Measurements from ENCODE around the gene TFAP2A.

TFAP2A gene

DNA sequence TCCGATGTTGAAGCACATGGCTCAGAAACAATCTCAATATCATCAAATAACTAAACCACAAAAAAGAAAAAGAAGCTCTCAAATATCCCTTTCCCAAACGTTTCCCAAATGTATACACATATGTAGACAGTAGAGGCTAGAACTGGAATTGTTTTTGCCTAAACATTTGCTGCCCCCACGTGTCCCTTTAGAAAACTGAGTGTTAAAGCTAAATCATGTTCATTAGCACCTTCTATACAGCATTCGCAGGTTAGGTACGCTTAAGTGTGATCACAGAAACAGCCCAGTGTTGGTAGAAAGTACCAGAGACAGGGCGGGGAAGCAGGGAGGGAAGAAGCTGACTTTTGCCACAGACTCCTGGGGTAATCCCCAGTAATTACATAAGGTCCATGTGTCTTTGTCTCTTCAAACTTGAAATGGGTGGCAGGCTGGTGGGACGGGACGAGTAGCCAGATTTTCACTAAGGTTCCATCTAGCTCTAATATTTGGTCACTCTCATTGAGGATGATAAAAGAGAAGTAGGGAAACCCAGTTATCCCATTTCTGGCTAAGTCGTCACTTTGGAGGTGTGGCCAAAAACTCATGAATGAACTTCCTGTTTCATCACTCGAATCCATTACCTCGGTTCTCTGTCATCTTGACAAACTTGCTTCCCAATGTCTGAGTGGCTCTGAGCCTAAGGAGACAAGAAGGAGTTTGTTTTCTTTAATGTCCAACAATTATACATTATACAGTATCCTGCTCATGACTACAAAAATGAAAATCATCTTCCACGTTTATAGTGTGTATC lies 15.0 kb upstream of the TFAP2A start:
- in situ Hi-C loops (cut with MboI; ENCODE audit: low sequenced_read_pairs): loop anchor here (25.0 kb wide), 2 partner anchors 893 to 1443 kb away; no protein-coding TSS in a partner anchor

DNA sequence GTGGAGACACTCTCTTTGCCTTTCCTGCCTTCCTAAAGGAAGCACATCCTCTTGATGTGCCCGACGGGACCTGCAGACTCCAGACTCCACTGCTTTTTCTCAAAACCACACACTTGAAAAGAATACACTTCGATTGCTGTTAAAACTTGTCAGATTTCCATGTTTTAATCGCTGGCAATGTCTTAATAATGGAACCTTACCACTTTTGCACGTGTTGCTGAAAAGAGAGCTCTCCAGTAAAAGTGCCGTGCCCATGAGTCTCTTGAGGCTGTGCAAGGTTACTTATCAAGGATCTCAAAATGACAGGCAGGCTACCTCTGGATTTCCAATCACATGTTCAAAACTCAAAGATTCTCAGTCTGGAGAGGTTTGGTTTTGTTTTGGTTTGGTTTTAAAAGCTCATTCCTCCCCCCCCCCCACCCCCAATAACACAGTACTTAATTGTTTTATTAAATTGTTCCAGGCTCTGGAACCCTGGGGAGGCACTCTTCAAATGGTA lies 12.0 kb upstream of the TFAP2A start:
- in situ Hi-C loops (cut with MboI; ENCODE audit: low sequenced_read_pairs): loop anchor here (25.0 kb wide), 2 partner anchors 890 to 1440 kb away; no protein-coding TSS in a partner anchor

DNA sequence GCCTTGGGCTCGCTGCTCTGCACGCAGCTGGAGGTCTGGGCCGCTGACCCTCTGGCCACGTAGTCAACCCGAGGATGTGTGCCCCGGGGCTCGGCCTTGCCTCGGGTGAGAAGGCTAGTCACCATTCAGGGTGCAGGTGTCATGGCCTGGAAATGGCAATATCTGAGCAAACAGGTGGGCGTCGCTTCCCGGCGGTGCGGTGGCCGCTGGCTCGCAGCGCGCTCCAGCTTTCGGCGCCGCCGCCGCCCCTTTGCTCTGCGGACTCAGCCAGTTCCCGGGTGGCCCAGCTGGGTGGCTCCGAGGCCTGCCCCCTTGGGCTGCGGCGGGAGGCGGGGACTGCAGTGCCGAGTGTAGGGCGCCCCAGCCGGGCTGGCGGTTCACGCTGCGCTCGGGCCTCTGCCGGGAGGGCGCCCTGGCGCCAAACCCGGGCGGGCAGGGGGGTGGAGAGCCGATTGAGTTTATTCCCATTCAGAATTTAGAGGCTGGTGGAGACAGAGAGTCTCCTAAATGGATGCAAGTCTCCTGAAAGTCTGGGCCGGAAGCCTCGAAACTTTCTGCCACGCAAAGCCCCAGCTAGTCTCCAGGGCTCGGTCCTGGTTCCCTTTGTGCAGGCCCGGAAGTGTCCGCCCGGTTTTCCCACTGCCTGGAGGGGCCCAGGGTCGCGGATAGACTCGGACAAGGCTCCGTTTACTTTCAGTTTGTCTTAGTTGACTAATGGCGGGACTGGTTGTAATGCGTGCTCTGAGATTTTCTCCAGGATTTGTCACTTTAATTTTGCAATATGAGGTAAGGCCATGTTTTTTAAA lies 11.3 kb upstream of the TFAP2A start:
- in situ Hi-C loops (cut with MboI; ENCODE audit: low sequenced_read_pairs): loop anchor here (25.0 kb wide), 2 partner anchors 889 to 1439 kb away; no protein-coding TSS in a partner anchor

DNA sequence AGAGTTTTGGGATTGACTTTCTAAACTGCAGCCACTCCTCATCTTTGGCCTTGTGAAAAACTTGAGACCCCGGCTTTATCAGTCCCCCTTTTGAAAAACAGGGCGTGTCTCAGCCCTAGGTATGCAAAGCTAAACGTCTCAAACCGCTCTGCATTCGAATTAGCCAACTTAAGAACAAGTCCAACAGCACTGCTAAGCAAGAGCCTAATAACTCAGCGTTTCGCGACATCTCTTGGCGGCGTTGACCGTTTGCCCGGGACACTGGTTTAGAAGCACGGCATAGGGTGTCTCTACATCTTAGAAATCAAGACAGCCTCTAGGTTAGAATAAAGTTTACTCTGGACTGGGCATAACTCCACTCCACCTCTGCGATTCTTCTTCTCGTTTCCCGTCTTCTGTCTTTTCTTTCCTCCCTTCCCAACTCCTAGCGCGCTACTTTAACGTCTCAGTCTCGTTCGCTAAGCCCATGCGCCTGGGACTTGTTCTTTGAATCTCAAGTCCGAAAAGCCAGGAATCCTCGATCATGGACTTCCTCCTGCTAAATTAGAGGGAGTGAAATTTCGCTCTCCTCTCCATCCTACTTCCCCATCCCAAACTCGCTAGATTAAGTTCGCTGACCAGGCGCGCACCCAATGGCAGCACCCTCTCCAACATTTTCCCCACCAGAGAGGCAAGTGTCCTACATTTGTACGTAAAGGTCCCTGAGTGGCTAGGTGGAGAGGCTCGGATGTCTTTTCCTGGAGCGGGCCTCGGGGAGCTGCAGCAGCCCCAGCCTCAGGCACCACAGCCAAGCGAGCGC lies 10.5 kb upstream of the TFAP2A start:
- in situ Hi-C loops (cut with MboI; ENCODE audit: low sequenced_read_pairs): loop anchor here (25.0 kb wide), 2 partner anchors 888 to 1438 kb away; no protein-coding TSS in a partner anchor

DNA sequence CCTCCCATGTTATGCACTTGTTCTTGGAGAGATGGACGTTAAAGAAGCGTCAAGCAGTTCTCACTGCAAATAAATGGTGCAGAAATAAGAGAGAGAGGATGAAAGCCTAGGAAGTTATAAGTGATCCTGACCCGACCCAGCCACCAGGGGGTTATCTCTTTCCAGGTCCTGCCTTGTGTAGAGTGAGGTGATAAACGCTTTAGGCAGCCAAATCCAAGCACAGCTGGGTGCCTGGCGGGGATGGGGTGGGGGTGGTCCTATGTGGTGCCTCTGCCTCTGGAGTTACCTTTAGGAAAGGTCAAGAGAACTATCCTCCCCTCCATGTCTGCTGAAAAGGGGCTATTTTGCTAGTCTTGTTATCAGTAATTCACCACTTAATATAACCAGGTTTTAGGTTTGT lies 9.2 kb upstream of the TFAP2A start:
- in situ Hi-C loops (cut with MboI; ENCODE audit: low sequenced_read_pairs): no loop called here

DNA sequence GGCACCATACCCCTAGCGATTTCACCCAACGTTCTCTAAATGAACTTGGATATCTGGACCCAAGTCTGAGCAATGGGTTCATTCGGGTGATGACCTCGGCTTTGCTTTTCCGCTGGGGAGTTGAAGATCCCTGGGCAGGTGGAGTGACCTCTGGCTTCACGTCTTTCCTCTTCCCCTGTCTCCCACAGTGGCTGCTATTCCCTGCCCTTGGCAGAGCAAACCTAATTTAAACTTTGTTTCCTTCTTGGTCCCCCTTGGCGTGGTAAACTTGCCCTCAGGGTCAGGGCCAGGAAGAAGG lies 7.8 kb upstream of the TFAP2A start:
- in situ Hi-C loops (cut with MboI; ENCODE audit: low sequenced_read_pairs): no loop called here

DNA sequence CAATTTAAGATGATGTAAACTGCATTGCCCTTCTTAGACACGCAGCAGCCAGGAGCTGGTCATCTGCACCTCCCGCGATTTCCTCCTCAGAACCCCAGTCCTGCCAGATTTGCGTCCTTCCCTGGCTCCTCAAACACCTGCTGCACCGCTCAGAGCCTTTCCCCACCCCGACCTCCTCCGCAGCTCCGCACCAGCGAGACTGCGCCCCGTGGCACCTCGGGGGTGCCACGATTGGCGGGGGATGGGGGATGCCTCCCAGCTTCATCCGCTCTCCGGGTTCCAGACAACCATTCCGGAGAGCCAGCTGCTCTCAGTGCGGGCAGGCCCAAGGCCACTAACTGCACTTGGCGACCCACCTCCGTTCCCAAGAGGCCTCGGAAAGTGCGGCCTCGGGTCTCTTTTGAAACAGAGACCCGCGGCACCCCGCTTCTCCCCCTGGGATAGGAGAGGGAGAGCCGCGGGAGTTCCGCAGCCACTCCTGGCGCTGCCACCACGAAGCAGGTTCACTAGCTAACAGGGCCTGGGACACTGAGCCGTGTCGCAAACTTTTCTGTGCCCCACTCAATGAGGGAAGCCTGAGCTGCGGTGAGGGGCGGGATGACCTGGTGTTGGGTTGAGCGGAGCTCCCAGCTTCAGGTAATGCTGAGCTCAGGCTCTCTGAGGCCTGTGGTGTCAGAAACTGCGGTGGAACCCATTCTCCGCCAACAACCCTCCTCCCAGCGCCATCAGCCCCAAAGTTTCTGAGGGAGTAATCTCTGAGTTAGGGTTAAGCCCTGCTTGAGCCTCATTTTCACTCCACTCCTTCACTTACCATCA lies 7.3 kb upstream of the TFAP2A start:
- in situ Hi-C loops (cut with MboI; ENCODE audit: low sequenced_read_pairs): no loop called here

DNA sequence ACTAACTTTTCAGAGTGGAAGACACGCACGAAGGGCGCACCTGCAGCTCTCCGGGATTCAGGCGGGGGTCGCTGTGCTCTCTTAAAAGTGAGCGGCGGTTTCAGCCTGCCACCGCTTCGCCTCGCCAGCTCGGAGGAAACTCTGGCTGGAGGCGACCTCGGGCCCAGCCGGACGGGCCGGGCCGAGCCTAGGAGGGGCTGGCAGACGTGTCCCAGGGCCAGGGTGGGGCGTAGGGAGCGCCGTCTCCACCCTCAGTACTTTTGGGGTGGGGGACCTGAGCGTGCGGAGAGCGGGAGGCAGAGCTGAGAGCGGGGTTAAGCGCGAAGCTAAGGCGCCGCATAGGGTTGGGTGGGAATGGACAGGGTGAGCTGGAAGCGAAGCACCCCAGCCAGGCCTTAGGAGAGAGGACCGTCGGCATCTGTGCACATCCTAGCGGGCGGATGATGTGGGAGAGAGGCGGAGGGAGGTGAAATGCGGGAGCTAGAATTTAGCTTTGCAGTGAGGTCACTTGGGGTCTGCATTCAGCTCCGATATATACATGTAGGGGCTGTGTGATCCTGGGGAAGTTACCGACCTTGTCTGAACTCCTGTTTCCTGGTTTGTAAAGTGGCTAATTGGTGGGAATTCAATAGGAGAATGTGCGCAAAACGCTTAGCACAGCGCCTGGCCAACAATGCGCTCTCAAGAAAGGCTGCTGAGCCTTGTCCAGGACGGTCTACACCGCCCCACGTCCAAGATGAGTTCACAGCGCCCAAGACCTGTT lies 6.5 kb upstream of the TFAP2A start:
- in situ Hi-C loops (cut with MboI; ENCODE audit: low sequenced_read_pairs): no loop called here

DNA sequence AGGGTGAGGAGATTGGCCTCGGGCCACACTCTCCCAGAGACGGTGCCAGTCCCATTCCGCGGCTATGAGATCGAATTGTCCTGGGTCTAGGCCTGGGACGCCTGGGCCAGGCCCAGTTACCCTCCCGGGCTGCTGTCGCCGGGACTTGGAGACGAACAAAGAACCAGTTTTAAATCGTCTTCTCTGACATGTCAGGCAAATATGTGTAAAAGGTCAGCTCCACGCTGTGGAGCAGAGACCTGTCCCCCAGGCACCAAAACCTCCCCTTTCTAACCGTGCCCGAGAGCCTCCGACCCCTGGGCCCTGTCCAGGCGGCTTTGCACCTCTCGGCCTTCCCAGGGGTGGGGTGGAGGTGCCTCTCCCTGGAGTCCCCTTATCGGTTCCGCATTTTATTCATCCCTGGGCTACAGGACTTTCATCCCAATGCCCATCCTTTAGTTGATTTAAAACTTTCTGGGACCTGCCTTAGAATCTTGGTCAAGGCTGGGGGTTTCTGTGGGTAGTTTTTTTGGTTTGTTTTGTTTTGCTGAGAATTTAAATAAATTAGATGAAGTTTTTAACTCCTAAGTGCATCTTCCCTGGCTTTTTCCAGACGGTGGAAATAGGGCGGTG lies 5.8 kb upstream of the TFAP2A start:
- in situ Hi-C loops (cut with MboI; ENCODE audit: low sequenced_read_pairs): no loop called here

DNA sequence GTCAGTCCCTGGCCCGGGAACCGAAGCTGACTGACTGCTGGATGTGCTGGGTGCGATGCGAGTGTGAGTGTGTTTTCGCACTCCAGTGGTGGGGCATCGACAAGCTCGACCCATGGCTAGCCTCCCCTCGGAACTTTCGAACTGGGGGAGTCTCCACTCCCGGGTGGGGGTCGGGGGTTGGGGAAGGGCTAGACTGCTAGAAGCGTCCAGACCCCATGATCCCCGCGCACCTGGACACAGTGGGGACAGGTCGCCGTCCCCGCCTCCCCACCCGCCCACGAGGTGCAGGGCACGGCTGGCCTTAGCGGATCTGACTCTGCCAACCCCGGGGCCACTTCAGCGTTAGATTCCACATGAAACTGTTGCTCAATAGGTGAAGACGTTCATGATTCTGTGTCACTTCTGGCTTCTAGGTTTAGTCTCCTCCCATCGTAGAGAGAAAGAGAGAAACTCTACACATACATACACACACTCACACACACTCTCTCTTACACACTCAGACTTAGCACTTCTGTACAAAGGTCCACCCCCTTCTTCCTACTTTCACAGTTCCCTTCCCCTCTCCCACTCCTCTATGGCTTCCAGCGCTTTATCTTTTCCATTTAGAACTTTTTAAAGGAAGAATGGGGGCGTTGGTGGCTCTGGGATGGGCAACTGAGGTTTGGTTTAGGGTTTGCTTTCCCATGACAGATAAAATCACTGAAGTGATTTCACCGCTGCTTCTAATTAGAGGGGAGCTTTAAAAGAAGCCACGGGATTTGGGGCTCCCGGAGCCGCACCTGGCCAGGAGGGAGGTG lies 5.1 kb upstream of the TFAP2A start:
- in situ Hi-C loops (cut with MboI; ENCODE audit: low sequenced_read_pairs): no loop called here

DNA sequence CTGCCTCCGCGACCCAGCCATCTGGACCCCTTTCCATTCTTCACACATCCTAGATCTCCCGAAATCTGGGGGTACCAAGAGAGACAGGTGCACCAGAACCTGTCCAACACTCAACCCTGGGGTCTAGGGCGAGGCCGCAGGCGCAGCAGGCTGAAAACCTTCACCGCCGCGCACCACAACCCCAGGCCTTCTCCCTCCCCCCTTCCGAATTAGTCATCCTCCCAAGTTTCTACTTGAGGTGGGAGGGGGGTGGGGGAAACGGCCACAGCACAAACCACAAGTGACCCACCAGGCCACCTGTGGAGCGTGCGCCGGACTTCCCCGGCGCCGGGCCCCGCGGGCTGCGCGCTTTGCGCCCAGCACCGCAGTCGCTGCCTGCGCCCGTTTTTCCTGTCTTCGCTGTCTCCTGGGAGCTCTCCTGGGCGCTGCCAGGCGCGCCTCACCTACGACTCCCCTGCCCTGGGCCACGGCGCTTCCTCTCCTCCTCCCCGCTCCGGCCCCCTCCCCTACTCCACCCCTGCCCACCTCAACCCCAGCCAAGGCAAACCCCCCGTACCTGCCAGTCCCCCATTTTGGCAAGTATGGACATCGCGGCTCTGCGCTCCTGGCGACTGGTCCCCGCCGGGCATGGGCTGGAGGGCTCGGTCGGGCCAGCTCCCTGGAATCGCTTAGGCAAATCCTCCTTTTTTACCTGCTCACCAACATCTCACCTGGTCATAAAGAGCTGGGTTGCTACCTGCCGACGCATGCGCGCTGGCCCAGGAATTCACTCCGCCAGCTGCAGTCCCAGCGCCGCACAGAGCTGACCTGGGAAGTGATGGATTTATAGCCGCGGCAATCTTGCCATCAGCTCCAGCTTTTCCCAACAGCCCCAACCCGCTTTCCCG lies 4.2 kb upstream of the TFAP2A start:
- in situ Hi-C loops (cut with MboI; ENCODE audit: low sequenced_read_pairs): no loop called here

DNA sequence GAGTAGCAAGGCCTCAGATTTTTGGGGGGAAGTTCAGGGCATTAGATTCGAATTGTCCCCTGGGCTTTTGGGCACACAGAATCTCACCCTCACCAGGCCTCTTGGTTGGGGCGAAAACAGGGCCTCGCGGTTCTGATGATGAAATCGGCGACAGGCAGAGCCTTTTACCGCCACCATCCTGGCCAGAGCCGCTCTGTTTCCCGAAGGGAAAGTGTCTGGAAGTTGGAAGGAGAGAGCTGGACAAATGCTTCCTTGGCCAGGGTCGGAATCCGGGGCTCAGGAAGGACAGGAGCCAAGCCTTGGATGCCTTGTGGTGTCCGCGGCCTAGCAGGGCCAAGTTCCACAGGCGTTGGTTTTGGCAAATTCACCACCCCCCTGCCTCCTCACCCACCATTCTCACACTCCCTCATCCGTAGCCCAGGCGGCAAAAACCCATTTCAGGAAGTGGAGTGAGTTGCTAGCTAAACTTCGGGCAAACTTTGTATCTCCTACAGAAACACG lies 3.5 kb upstream of the TFAP2A start:
- in situ Hi-C loops (cut with MboI; ENCODE audit: low sequenced_read_pairs): no loop called here

DNA sequence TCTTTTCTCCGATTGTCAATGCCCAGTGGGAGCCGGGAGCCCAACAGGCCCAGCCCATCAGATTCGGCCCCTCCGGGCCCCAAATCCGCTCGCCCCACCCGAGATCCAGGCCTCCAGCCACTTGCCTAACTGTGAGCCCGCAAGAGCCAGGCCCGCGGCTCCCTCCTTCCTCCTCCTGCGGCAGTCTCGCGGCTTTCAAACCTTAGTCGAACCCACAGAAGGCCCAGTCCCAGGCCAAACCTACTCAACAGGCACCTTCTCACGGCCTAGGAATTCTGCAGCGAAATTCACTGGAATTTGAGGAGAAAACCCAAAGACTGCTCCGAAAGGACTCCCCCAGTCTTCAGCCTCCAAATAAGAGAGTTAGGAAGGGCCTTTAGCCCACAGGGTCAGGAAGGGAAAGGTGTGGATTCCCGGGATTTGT lies 2.8 kb upstream of the TFAP2A start:
- in situ Hi-C loops (cut with MboI; ENCODE audit: low sequenced_read_pairs): no loop called here

DNA sequence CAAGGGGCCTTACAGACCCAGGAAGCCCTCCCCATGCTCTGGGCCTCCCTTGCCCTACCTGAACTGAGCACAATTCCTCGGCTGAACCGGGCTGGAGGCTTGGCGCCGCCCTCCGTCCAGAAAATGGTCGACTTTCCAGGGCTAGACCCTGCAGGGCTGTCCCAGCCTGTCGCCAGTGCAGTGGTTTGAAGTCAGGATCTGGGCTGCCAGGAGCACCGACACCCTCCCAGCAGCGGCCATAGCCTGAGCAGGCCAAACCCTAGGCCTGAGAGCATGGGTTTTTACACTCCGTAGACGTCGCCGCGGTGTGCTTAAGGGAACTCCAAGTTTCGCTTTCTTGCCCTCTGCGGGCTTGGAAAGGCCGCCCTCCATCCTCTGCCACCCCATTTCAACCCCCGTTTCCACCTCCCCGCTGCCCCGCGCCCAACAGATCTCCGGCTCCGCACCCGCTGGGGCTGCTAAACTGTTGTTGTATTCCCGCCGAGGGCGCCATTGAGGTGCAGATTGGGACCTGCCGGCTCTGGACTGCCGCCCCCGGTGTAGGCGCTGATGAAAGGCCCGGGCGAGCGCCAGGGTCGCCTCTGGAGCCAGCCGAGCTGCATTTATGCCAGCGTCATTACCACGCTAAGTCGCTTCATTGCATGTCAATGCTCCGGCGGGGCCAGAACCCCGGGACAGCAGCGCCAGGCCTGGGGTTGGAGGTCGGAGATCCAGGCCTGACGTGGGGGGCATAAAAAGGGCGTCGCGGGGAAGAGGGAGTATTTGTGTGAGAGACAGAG lies 2.2 kb upstream of the TFAP2A start:
- in situ Hi-C loops (cut with MboI; ENCODE audit: low sequenced_read_pairs): no loop called here

DNA sequence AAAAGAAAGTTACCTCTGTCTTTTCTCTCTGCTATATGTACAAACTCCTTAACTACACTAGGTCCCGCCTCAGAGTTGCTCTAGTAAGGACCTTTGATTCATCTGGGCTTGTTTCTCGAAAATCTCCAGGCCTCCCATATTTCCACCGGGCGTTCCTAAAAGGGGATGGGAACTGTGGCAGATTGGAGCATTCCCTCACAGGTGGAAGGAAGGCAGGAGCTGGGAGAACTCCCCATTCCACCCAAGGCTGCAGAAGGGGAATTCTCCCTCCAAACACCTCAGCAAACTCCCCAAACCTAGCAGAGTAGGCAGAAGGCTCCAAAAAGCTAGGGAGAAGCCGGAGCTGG lies 1.6 kb upstream of the TFAP2A start:
- in situ Hi-C loops (cut with MboI; ENCODE audit: low sequenced_read_pairs): no loop called here
